SK-N-SH (cell line): ENCODE results near the gene KRT28.

Experiments
- CTCF ChIP-seq: fragments of 200-600 bp; sonication (generic); IDR thresholded peaks from 2 replicates; pipeline ENCODE4 v1.6.1; 2017; ENCODE audit warnings: antibody characterized with exemption, mild to moderate bottlenecking, moderate library complexity
- JUND ChIP-seq: IDR thresholded peaks from 2 replicates; pipeline ENCODE4 v1.4.0; 2012
- POLR2AphosphoS5 ChIP-seq: IDR thresholded peaks from 2 replicates; pipeline ENCODE4 v1.6.1; 2012; ENCODE audit warnings: low read depth, low read length
- SIN3A ChIP-seq: IDR thresholded peaks from 2 replicates; pipeline ENCODE4 v1.6.1; 2012; ENCODE audit warnings: low read depth, mild to moderate bottlenecking, low read length, moderate library complexity, borderline replicate concordance
- TAF1 ChIP-seq: IDR thresholded peaks from 2 replicates; pipeline ENCODE4 v1.6.1; 2012; ENCODE audit warnings: low read depth, mild to moderate bottlenecking, low read length, moderate library complexity, borderline replicate concordance
- YY1 ChIP-seq: IDR thresholded peaks from 2 replicates; pipeline ENCODE4 v1.4.0; 2012; ENCODE audit warnings: low read depth, mild to moderate bottlenecking

GRCh38 chr17:40796846-40797245 lies 2.9 kb downstream of the KRT28 start:
- TF ChIP-seq SIN3A, result no peak
- TF ChIP-seq CTCF, result no peak
- no peak for TF ChIP-seq JUND
- TF ChIP-seq YY1, result no peak
- no peak for TF ChIP-seq POLR2AphosphoS5
- TF ChIP-seq TAF1, result no peak
